ENCODE results near the gene SMPD3. TPM values are rescaled to one million over a fixed set of nuclear protein-coding genes. Genes with fewer than 3 reads are reported as not detected.
A peak's percentile ranks its signal among the peaks of the same experiment; 100 is the strongest.

SMPD3 gene
- total RNA-seq, 1 experiment from 2014 or later = 1.4 TPM

DNA sequence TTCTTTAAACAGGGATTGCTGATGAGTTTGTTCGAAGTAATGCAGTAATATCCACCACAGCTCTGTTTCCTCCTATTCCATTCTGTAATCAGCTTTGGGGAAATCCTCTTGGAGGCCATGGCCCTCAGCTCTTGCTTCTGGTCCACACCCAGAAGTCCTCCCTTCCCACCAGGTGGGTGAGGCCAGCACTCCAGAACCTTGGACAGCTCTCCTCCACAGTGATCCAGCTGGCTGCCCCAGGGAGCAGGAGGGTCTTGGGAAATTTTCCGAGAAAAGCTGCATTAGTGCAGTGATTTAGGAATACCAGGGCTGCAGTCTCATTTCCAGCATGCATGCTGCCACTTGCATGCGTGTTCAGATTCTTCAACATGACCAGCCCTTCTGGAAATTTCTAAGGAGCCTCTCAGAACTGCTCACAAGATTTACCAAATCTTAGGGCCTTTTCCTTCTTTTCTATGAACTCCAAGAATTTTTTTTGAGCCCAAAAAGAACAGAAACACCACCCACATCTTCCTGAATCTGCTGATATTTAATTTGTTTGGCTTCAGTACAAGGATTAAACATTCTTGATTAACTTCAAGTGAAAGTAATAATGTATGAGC is 4.2 kb downstream of the SMPD3 start (continued):
- TF ChIP-seq, protein P1, sequence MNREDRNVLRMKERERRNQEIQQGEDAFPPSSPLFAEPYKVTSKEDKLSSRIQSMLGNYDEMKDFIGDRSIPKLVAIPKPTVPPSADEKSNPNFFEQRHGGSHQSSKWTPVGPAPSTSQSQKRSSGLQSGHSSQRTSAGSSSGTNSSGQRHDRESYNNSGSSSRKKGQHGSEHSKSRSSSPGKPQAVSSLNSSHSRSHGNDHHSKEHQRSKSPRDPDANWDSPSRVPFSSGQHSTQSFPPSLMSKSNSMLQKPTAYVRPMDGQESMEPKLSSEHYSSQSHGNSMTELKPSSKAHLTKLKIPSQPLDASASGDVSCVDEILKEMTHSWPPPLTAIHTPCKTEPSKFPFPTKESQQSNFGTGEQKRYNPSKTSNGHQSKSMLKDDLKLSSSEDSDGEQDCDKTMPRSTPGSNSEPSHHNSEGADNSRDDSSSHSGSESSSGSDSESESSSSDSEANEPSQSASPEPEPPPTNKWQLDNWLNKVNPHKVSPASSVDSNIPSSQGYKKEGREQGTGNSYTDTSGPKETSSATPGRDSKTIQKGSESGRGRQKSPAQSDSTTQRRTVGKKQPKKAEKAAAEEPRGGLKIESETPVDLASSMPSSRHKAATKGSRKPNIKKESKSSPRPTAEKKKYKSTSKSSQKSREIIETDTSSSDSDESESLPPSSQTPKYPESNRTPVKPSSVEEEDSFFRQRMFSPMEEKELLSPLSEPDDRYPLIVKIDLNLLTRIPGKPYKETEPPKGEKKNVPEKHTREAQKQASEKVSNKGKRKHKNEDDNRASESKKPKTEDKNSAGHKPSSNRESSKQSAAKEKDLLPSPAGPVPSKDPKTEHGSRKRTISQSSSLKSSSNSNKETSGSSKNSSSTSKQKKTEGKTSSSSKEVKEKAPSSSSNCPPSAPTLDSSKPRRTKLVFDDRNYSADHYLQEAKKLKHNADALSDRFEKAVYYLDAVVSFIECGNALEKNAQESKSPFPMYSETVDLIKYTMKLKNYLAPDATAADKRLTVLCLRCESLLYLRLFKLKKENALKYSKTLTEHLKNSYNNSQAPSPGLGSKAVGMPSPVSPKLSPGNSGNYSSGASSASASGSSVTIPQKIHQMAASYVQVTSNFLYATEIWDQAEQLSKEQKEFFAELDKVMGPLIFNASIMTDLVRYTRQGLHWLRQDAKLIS (CRISPR knock-in tag; IDR thresholded peaks at IDR 0.05; ENCODE audit: borderline replicate concordance) = no peak
- TF ChIP-seq NFATC4 (CRISPR knock-in tag; IDR thresholded peaks at IDR 0.05) (no peak), ZNF396 (CRISPR knock-in tag; IDR thresholded peaks at IDR 0.05; ENCODE audit: borderline replicate concordance) (no peak), NR2C2 (CRISPR knock-in tag; IDR thresholded peaks at IDR 0.05) (no peak), RORB (CRISPR knock-in tag; IDR thresholded peaks at IDR 0.05) (no peak), TEAD1 (CRISPR knock-in tag; IDR thresholded peaks at IDR 0.05) (0 out of 2 replicates have a peak, but pooled peaks have one; percentile 22), ATF1 (CRISPR knock-in tag; IDR thresholded peaks at IDR 0.05) (no peak), SP1 (CRISPR knock-in tag; conservative IDR thresholded peaks at IDR 0.05) (no peak), PRRX2 (CRISPR knock-in tag; IDR thresholded peaks at IDR 0.05) (no peak), ZNF121 (CRISPR knock-in tag; IDR thresholded peaks at IDR 0.05) (no peak), FOXP1 (CRISPR knock-in tag; IDR thresholded peaks at IDR 0.05; ENCODE audit: borderline replicate concordance) (peak; percentile 45; the same call in 1 of the 2 replicates), JUN (CRISPR knock-in tag; IDR thresholded peaks at IDR 0.05) (peak; percentile 80), HMGA2 (CRISPR knock-in tag; IDR thresholded peaks at IDR 0.05) (no peak), ESRRA (CRISPR knock-in tag; IDR thresholded peaks at IDR 0.05; ENCODE audit: borderline replicate concordance) (no peak), CREB1 (CRISPR knock-in tag; IDR thresholded peaks at IDR 0.05) (no peak)
- TF ChIP-seq, protein P2, sequence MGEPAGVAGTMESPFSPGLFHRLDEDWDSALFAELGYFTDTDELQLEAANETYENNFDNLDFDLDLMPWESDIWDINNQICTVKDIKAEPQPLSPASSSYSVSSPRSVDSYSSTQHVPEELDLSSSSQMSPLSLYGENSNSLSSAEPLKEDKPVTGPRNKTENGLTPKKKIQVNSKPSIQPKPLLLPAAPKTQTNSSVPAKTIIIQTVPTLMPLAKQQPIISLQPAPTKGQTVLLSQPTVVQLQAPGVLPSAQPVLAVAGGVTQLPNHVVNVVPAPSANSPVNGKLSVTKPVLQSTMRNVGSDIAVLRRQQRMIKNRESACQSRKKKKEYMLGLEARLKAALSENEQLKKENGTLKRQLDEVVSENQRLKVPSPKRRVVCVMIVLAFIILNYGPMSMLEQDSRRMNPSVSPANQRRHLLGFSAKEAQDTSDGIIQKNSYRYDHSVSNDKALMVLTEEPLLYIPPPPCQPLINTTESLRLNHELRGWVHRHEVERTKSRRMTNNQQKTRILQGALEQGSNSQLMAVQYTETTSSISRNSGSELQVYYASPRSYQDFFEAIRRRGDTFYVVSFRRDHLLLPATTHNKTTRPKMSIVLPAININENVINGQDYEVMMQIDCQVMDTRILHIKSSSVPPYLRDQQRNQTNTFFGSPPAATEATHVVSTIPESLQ (CRISPR knock-in tag; IDR thresholded peaks at IDR 0.05) = no peak
- TF ChIP-seq, protein P3, sequence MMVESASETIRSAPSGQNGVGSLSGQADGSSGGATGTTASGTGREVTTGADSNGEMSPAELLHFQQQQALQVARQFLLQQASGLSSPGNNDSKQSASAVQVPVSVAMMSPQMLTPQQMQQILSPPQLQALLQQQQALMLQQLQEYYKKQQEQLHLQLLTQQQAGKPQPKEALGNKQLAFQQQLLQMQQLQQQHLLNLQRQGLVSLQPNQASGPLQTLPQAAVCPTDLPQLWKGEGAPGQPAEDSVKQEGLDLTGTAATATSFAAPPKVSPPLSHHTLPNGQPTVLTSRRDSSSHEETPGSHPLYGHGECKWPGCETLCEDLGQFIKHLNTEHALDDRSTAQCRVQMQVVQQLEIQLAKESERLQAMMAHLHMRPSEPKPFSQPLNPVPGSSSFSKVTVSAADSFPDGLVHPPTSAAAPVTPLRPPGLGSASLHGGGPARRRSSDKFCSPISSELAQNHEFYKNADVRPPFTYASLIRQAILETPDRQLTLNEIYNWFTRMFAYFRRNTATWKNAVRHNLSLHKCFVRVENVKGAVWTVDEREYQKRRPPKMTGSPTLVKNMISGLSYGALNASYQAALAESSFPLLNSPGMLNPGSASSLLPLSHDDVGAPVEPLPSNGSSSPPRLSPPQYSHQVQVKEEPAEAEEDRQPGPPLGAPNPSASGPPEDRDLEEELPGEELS (CRISPR knock-in tag; IDR thresholded peaks at IDR 0.05) = peak; percentile 78
- TF ChIP-seq, protein P4, sequence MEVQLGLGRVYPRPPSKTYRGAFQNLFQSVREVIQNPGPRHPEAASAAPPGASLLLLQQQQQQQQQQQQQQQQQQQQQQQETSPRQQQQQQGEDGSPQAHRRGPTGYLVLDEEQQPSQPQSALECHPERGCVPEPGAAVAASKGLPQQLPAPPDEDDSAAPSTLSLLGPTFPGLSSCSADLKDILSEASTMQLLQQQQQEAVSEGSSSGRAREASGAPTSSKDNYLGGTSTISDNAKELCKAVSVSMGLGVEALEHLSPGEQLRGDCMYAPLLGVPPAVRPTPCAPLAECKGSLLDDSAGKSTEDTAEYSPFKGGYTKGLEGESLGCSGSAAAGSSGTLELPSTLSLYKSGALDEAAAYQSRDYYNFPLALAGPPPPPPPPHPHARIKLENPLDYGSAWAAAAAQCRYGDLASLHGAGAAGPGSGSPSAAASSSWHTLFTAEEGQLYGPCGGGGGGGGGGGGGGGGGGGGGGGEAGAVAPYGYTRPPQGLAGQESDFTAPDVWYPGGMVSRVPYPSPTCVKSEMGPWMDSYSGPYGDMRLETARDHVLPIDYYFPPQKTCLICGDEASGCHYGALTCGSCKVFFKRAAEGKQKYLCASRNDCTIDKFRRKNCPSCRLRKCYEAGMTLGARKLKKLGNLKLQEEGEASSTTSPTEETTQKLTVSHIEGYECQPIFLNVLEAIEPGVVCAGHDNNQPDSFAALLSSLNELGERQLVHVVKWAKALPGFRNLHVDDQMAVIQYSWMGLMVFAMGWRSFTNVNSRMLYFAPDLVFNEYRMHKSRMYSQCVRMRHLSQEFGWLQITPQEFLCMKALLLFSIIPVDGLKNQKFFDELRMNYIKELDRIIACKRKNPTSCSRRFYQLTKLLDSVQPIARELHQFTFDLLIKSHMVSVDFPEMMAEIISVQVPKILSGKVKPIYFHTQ (CRISPR knock-in tag; IDR thresholded peaks at IDR 0.05) = no peak
- TF ChIP-seq, protein P5, sequence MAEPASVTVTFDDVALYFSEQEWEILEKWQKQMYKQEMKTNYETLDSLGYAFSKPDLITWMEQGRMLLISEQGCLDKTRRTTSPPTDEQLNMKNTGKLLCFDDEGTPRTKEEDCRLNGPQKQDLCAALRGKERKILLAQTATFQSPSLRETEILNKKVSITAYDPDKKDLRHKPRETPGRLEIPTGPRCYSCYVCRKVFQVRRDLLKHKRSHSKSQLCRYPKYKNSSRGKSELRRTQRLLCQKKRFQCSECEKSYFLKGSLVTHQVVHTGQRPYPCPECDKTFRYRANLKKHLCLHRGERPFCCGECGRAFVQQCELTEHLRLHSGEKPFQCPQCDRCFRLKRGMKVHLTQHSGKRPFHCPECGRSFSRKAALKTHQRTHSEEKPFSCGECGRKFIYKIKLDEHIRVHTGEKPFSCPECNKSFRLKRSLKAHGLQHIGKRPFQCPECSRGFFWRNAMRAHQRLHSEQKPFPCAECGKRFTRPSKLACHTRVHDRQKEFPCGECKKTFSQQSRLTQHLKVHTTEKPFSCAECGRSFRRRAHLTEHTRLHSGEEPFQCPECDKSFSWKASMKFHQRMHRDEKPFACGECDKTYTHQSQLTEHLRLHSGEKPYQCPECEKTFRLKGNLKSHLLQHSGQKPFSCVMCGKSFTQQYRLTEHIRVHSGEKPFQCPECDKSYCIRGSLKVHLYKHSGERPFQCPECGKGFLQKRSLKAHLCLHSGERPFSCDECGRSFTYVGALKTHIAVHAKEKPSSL (CRISPR knock-in tag; conservative IDR thresholded peaks at IDR 0.05) = no peak
- TF ChIP-seq, protein P6, sequence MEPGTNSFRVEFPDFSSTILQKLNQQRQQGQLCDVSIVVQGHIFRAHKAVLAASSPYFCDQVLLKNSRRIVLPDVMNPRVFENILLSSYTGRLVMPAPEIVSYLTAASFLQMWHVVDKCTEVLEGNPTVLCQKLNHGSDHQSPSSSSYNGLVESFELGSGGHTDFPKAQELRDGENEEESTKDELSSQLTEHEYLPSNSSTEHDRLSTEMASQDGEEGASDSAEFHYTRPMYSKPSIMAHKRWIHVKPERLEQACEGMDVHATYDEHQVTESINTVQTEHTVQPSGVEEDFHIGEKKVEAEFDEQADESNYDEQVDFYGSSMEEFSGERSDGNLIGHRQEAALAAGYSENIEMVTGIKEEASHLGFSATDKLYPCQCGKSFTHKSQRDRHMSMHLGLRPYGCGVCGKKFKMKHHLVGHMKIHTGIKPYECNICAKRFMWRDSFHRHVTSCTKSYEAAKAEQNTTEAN (CRISPR knock-in tag; IDR thresholded peaks at IDR 0.05) = no peak
- TF ChIP-seq, protein P7, sequence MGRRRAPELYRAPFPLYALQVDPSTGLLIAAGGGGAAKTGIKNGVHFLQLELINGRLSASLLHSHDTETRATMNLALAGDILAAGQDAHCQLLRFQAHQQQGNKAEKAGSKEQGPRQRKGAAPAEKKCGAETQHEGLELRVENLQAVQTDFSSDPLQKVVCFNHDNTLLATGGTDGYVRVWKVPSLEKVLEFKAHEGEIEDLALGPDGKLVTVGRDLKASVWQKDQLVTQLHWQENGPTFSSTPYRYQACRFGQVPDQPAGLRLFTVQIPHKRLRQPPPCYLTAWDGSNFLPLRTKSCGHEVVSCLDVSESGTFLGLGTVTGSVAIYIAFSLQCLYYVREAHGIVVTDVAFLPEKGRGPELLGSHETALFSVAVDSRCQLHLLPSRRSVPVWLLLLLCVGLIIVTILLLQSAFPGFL (CRISPR knock-in tag; IDR thresholded peaks at IDR 0.05; ENCODE audit: borderline replicate concordance) = no peak
- TF ChIP-seq, protein P8, sequence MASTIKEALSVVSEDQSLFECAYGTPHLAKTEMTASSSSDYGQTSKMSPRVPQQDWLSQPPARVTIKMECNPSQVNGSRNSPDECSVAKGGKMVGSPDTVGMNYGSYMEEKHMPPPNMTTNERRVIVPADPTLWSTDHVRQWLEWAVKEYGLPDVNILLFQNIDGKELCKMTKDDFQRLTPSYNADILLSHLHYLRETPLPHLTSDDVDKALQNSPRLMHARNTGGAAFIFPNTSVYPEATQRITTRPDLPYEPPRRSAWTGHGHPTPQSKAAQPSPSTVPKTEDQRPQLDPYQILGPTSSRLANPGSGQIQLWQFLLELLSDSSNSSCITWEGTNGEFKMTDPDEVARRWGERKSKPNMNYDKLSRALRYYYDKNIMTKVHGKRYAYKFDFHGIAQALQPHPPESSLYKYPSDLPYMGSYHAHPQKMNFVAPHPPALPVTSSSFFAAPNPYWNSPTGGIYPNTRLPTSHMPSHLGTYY (CRISPR knock-in tag; IDR thresholded peaks at IDR 0.05) = no peak

All from WTC11 (cell line).